SKM-1 (cell line): ENCODE results near the gene CCNY.

Experiments used
- DNase-seq: peaks from one replicate; lab custom pipeline; 2025; ENCODE audit not compliant: unreplicated experiment; lab: John Stamatoyannopoulos, UW

CCNY gene

DNA sequence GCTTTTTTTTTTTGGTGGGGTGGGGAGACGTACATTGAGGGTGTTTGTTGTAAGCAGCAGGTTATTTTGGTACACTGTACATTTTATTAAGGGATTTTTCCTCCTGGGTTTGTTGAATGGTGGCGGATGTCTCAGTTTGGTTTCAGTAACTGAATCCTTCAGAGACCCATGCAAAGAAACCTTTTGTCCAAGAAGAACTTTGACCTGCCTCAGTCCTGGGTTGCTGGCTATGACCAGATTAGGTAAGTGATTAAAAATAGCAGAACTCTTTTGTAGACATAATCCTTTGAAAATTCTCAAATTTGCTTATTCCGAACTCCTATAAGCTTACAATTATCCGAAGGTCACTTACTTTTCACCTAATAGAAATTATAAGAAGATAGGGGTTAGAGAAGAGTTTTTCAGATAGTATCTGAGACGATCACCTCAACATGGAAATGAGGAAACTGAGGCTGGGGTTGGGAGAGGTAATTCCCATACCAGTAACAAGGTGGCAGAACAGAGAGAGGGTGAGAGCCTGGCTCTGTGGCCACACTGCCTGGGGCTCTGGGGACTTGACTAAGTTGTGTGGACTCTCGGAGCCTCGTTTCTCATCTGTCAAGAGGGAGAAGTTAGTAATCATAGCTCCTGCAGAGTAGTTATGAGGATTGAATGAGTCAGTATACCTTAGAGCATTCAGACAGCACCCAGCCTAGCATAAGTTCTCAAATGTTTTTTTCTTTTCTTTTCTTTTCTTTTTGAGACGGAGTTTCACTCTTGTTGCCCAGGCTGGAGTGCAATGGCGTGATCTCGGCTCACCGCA is 87.4 kb downstream of the CCNY start:
- no peak for DNase-seq

DNA sequence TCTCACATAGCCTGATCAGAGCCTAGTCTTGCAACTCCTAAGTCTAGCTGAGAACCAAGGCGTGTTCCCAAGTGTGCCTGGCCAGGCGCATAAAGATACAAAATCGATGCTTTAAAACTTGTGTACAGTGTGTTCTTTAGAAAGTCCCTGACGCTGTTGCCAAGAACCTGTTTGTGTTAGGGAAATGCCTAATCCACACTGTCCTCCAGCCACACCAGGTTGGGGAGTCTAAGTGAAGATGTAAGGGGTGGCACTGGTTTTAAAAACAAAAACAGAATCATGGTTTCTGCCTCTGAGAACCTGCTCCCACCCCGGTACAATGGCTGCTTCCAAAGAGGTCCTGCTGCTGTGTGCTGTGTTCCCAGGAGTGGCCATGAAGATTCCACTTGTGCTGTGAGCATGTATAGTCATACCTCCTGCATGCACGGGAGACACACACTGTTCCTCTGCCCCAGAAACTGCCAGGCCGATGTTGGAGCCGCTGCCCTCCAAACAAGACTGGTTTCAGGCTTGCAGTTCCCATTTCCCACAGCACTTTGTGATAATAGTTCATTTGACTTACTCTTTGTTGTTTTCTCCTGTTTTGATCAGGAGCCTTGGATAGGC is 88.5 kb downstream of the CCNY start:
- no peak for DNase-seq

DNA sequence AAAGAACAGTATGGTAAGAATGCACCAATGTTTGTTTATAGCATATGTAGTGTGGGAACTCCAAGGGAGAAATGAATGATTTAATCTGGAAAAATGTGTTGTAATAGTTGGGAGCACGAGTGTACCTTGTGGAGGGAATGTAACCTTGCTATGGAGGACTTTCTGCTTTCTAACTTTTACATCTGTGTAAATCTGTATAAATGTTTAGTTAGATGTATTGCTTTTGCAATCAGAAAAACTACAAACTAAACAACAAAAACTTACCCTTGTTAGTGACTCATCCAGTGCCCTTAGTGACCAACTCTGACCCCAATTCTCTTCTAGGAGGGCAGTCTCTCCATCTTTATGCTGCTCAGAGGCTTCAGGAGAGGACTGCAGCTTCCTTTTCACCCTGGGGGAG is 89.3 kb downstream of the CCNY start:
- no peak for DNase-seq

- DNase-seq: no peak
These were observed 90.3 kb downstream of the CCNY start for GRCh38 chr10:35426657-35427056.

- no peak for DNase-seq
These were observed 91.2 kb downstream of the CCNY start for GRCh38 chr10:35427543-35427942.

GRCh38 chr10:35428521-35428920 is 92.2 kb downstream of the CCNY start:
- no peak for DNase-seq

DNA sequence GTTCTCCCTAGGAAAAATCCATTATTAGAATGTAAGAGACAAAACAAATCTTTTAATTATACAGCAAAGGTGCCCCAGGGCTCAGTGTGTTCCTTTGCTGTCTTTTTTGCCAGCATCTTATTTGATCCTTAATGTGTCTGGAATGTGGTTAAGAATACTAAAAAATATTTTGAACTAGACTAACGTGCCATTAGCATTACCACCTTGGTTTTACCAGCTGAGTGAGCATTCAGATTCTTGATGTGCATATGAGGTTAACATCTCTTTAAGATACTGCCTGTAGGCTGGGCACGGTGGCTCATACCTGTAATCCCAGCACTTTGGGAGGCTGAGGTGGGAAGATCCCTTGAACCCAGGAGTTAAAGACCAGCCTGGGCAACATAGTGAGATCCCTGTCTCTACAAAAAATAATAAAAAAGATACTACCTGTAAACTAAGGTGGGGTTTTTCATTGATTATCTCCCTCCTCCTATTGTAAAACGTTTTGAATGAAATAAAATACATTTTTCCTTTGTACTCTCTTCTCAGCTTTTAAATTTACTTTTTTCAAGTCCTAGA is 96.6 kb downstream of the CCNY start:
- no peak for DNase-seq

GRCh38 chr10:35433851-35434426 is 97.6 kb downstream of the CCNY start:
- no peak for DNase-seq

- DNase-seq: no peak
These were observed 98.2 kb downstream of the CCNY start for GRCh38 chr10:35434533-35434932.

GRCh38 chr10:35435824-35436223 is 99.5 kb downstream of the CCNY start:
- peak; percentile 2 for DNase-seq

DNA sequence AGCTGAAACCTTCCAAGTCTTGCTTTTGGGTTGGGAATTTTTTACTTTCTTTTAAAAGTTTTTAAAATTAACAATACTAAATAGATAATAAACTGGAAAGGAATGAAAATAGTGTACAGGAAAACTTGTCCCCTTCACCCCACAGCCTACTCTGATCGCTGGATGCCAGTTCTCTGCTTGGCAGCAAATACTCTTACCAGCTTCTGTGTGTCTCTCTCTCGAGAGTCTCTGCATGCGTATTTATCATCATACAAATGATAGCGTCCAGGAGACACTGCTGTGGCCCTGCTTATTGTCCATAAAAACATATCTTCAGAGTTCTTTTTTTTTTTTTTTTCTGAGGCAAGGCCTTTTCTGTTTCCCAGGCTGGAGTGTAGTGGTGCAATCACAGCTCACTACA is 101.5 kb downstream of the CCNY start:
- no peak for DNase-seq

DNA sequence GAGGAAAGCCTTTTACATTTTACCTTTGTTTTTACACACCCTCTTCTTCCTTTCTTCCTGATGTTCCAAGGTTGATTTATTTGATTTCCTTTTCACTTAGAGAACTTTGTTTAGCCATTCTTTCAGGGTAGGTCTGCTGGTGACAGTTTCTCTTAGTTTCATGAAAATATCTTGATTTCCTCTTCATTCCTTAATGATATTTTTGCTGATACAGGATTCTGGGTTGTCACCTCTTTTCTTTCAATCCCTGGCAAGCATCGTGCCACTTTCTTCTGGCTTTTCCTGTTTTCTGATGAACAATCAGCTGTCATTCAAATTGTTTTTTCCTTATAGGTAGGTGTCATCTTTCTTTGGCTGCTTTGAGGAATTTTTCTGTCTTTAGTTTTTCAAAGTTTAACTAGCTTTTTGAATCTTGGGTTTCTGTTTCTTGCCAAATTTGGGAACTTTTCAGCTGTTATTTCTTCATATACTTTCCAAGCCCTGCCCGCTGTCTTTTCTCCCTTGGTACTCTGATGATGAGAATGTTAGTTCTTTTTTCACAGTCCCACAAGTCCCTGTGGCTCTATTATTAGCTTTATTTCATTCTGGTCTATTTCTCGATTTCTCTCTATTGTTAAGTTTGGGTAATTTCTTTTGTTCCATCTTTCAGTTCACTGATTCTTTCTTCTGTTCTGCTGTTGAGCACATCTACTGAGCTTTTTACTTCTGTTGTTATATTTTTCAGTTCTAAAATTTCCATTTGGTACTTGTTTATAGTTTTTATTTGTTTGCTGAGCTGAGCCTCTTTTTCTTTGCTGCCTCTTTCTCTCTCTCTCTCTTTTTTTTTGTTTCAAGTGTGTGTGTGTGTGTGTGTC is 102.6 kb downstream of the CCNY start:
- DNase-seq: no peak

GRCh38 chr10:35440016-35440415 is 103.7 kb downstream of the CCNY start:
- no peak for DNase-seq

- no peak for DNase-seq
These were observed 105.7 kb downstream of the CCNY start for GRCh38 chr10:35442028-35442427.

DNA sequence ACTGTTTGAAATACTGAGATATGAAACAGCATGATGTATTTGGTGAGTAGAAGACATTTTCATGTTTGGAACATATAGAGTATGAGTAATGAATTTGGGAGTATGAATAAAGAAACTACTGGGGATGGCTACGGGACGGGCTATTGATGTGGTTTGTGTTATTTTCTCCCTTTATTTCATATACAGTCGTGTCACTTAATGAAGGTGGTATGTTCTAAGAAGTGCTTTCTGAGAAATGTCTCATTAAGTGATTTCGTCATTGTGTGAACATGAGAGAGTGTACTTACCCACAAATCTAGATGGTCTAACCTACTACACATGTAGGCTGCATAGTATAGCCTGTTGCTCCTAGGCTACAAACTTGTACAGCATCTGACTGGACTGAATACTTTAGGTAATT is 106.3 kb downstream of the CCNY start:
- DNase-seq: no peak

DNA sequence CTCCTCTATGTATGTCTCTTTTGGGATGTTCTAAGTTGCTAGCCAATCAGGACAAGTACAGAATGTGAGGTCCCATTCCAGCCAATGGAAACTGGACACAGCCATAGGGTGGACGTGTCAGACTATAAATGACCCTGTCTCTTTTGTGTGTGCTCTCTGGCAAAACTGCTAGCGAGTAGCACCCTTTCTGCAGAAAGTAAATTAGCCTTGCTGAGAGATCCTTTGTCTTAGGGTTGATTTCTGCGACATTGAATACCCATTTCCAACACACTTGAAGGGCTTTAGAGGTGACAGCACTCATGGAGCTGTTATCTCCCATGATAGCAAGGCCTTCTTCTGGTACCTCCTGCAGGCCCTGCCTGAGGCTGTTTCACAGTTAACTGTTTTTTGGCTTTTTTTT is 107.5 kb downstream of the CCNY start:
- no peak for DNase-seq

DNA sequence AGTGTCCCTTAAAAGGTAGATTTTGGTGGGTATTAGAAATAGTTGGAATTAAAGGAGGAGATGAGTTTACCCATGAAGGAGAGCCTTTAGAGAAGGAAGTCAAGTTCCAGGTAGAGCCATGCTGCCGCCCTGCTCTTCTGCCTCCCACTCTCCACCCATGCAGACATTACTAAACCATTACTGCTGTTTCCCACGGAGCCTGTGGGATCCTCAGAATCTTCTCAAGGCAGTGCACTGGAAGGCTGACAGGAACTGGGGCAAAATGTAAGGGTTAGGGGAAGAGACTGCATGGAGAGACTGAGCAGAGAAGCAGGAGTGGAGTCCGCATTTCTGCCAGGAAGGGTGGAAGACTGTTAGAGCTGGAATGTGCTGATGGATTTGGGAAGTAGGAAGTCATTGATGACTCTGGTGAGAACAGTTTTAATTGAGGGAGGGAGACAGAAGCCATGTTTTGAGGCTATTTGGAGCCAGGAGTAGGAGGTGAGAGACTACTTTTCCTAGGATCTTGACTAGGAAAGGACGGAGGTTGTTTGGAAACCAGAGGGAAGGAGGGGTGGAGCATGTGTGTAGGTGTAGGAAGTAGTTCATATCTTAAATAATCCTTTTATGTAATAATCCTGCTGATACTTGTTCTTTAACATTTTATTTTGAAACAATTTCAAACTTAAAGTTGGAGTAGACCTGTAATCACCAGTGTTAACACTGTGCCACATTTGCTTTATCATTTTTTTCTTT is 109.0 kb downstream of the CCNY start:
- DNase-seq: no peak

DNA sequence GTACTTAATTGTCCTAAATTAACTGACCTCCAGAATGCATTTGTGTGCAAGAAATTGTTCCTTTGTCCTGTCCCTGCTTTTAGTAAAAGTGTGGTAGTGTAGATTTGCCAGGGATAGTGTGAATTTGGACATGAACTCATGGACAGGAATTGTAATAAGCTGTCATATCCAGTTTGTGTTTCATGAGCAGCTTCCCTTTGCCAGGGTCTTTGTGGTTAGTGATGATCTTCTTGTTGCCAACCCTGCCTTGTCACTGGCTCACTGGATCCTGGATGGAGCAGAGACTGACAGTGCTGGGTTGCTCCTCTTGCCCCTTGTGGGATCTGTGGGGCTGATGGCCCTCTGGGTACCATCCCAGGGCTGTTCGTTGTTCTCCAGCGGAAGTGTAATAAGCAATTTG is 110.1 kb downstream of the CCNY start:
- no peak for DNase-seq

DNA sequence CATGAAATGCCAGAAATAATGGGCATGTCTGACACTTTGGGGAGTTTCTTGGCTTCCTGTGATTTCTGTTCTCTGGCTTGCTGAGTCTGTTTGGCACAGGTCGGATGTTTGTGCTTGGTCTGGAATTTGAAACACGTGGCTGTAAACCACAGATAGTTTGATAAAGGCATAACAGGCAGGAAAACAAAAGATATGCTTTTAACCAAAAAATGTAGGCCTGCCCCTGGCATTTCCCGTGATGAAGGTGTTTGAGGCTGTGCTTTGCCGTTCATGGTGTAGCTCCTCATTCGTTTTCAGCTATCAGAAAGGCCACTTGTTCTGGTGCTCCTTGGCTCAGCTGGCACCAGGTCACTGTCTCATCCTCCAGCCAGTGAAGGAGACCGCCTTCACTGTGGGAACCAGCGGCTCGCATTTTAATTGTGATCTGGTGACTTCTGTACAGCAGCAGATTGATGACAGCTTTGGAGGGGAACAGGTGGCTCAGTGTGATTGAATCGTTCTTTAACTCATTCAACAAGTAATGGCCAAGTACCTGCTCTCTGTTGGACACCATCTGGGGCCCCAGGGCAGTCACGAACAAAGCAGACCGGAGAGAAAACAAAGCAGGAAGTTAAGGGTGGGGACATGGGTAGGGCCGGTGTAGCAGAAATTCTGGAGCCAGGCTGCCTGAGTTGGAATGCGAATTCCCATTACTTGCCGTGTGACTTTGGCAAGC is 111.5 kb downstream of the CCNY start:
- DNase-seq: no peak
